ENCODE data around the gene GLCE.

The GLCE gene

GRCh38 chr15:69145694-69146492 is 14.5 kb upstream of the GLCE start:
- peak overlapping the region; percentile 10 for H3K4me3 Mint-ChIP-seq
- H3K4me1 Mint-ChIP-seq = peaks cover 32% of the 10 kb centered on the region
- H3K27me3 Mint-ChIP-seq (ENCODE audit: low read depth, poor library complexity) = peaks cover 30% of the 10 kb centered on the region
- DNase-seq = peak; percentile 23
- H3K9me3 Mint-ChIP-seq = peaks cover 4% of the 10 kb centered on the region
- no peak for TF ChIP-seq CTCF (IDR thresholded peaks at IDR 0.05)
- no peak overlapping the region for H3K27ac Mint-ChIP-seq
- H3K36me3 Mint-ChIP-seq (ENCODE audit: low read depth) = no peaks in the 10 kb centered on the region

DNA sequence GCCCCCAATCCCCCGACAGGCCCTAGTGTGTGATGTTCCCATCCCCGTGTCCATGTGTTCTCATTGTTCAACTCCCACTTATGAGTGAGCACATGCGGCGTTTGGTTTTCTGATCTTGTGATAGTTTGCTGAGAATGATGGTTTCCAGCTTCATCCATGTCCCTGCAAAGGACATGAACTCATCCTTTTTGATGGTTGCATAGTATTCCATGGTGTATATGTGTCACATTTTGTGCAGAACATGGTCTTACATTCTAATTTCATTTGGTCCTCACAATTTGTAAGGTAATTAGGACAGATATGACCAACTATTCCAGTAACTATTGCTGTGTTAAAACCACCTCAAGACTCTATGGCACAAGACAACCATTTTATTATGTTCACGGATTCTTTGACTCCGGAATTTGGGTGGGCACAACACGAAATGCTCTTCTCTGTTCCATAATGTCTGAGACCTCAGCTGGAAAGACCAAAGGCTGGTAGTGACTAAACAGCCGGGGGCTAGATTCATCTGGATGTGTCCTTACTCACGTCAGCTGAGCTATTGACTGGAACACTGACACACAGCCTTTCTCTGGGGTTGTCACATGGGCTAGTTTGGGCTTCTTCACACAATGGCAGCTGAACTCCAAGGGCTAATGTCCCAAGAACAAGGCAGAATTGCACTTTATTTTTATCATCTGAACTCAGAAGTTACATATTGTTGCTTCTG is 13.6 kb upstream of the GLCE start:
- no peak overlapping the region for H3K27ac Mint-ChIP-seq
- no peak for TF ChIP-seq CTCF (IDR thresholded peaks at IDR 0.05)
- peaks cover 4% of the 10 kb centered on the region for H3K9me3 Mint-ChIP-seq
- peaks cover 32% of the 10 kb centered on the region for H3K4me1 Mint-ChIP-seq
- H3K27me3 Mint-ChIP-seq (ENCODE audit: low read depth, poor library complexity) = peaks cover 34% of the 10 kb centered on the region
- no peak for DNase-seq
- H3K36me3 Mint-ChIP-seq (ENCODE audit: low read depth) = no peaks in the 10 kb centered on the region
- H3K4me3 Mint-ChIP-seq = no peak overlapping the region

DNA sequence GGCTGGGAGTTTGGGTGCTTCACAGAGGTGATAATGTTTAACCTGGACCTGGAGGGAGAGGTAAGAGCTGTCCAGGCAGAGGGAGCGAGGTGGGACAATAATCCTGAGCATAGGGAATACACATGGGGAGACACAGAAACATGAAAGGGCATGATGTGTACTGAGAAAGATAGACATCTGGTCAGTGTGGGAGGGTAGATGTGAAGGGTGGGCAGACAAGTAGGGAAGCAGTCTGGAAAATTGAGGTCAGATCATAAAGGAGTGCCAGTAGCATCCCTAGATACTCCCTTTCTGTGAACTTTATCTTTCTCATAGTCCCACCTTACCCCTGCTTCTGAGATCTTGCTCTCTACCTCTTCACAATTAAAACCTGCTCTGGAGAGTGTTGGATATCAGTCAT is 12.0 kb upstream of the GLCE start:
- DNase-seq = no peak
- no peaks in the 10 kb centered on the region for H3K36me3 Mint-ChIP-seq (ENCODE audit: low read depth)
- peaks cover 33% of the 10 kb centered on the region for H3K4me1 Mint-ChIP-seq
- no peak for TF ChIP-seq CTCF (IDR thresholded peaks at IDR 0.05)
- H3K27me3 Mint-ChIP-seq (ENCODE audit: low read depth, poor library complexity) = peaks cover 33% of the 10 kb centered on the region
- H3K4me3 Mint-ChIP-seq = no peak overlapping the region
- no peak overlapping the region for H3K27ac Mint-ChIP-seq
- no peaks in the 10 kb centered on the region for H3K9me3 Mint-ChIP-seq

DNA sequence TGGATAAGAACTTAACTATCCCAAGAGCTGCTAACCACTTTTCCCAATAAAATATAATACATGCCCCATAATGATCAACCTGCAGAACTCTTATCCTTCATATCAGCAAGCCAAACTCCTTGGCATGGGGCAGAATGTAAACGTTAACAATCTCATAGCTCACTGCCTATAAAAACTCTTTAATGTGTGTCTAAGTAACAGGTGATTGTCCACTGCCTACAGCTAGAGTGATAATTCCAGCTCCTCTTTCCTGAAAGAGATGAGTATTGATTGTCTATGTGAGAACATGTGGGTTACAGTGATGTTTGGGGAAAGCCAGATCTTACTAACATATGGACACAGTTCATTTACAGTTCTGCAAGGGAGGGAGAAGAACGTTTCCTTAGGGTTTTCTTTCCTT is 11.3 kb upstream of the GLCE start:
- no peak for TF ChIP-seq CTCF (IDR thresholded peaks at IDR 0.05)
- Mint-ChIP-seq H3K36me3 (ENCODE audit: low read depth) (no peaks in the 10 kb centered on the region), H3K4me1 (peaks cover 26% of the 10 kb centered on the region)

GRCh38 chr15:69149803-69150202 is 10.6 kb upstream of the GLCE start:
- DNase-seq = no peak
- Mint-ChIP-seq H3K9me3 (no peaks in the 10 kb centered on the region), H3K27ac (no peak overlapping the region), H3K4me3 (no peak overlapping the region), H3K4me1 (peaks cover 20% of the 10 kb centered on the region), H3K36me3 (ENCODE audit: low read depth) (no peaks in the 10 kb centered on the region), H3K27me3 (ENCODE audit: low read depth, poor library complexity) (peaks cover 34% of the 10 kb centered on the region)
- no peak for TF ChIP-seq CTCF (IDR thresholded peaks at IDR 0.05)

More for the DNA sequence above, 11.3 kb upstream of the GLCE start:
- Mint-ChIP-seq H3K27ac (no peak overlapping the region), H3K9me3 (no peaks in the 10 kb centered on the region), H3K27me3 (ENCODE audit: low read depth, poor library complexity) (peaks cover 34% of the 10 kb centered on the region), H3K4me3 (no peak overlapping the region)
- no peak for DNase-seq
